Activated T-helper 17 cell treated with anti-CD3 and anti-CD28 coated beads, Interleukin-2, amount 50 U/mL, for 72 hours (primary cell): ENCODE measurements around the gene COPZ2. TPM values are rescaled to one million over a fixed set of nuclear protein-coding genes. Genes with fewer than 3 reads are reported as not detected.
A peak's percentile ranks its signal among the peaks of the same experiment; 100 is the strongest.
"Not testable (repeated sequence)": the region's sequence is repeated elsewhere in the genome, so short reads cannot be mapped to it uniquely, and the experiment has no call there.

ENCODE experiments used
- ATAC-seq: fragments of 150-1000 bp; cut with Tn5 transposase; replicated peaks from 2 replicates; pipeline ENCODE4 v1.10.0; 2021; ENCODE audit warnings: mild to moderate bottlenecking, moderate library complexity
- H3K27ac Mint-ChIP-seq: one replicate; pipeline ENCODE4 v1.8.0; 2022; ENCODE audit warnings: mixed read lengths
- H3K27me3 Mint-ChIP-seq: one replicate; pipeline ENCODE4 v1.8.0; 2022; ENCODE audit warnings: mixed read lengths
- H3K36me3 Mint-ChIP-seq: one replicate; pipeline ENCODE4 v1.8.0; 2022; ENCODE audit warnings: low read depth, mild to moderate bottlenecking, mixed read lengths
- H3K4me1 Mint-ChIP-seq: one replicate; pipeline ENCODE4 v1.8.0; 2022; ENCODE audit warnings: mixed read lengths
- H3K4me3 Mint-ChIP-seq: one replicate; pipeline ENCODE4 v1.8.0; 2022; ENCODE audit warnings: mild to moderate bottlenecking, mixed read lengths
- H3K9me3 Mint-ChIP-seq: one replicate; pipeline ENCODE4 v1.8.0; 2022; ENCODE audit warnings: mixed read lengths
- total RNA-seq, 2 donors: library from RNA; stranded (reverse); gene quantifications; one replicate each; pipeline ENCODE4 v1.2.3, GENCODE V29; 2022

The COPZ2 gene
- 1 to 10 TPM; 1.3 to 2.0 TPM for total RNA-seq

- ATAC-seq: peak; percentile 87
- Mint-ChIP-seq H3K27ac (peak within 1 kb of the TSS; percentile 66), H3K4me3 (peak within 1 kb of the TSS; percentile 84), H3K4me1 (peaks cover 5% of the 10 kb centered on the region), H3K27me3 (peaks cover 24% of the 10 kb centered on the region), H3K36me3 (no peaks in the 10 kb centered on the region), H3K9me3 (no peaks in the 10 kb centered on the region)
These were observed at the start of gene COPZ2 for GRCh38 chr17:48037036-48037837. COPZ2 (minus strand) TSS chr17:48037797; CDS start chr17:48037777, 20 bp downstream.

- no peak overlapping the region for H3K4me3 Mint-ChIP-seq
- H3K4me1 Mint-ChIP-seq: peaks cover 4% of the 10 kb centered on the region
- ATAC-seq: no peak
- H3K27ac Mint-ChIP-seq: no peak overlapping the region
- H3K27me3 Mint-ChIP-seq: no peaks in the 10 kb centered on the region
- H3K9me3 Mint-ChIP-seq: no peaks in the 10 kb centered on the region
- H3K36me3 Mint-ChIP-seq: no peaks in the 10 kb centered on the region
These were observed 47.3 kb upstream of the COPZ2 start for GRCh38 chr17:48084932-48085331.

GRCh38 chr17:48081858-48082257 is 44.3 kb upstream of the COPZ2 start:
- H3K27me3 Mint-ChIP-seq: no peaks in the 10 kb centered on the region
- H3K4me3 Mint-ChIP-seq: no peak overlapping the region
- H3K4me1 Mint-ChIP-seq: peaks cover 4% of the 10 kb centered on the region
- no peaks in the 10 kb centered on the region for H3K9me3 Mint-ChIP-seq
- H3K36me3 Mint-ChIP-seq: no peaks in the 10 kb centered on the region
- no peak overlapping the region for H3K27ac Mint-ChIP-seq
- no peak for ATAC-seq

- not testable (repeated sequence) for H3K9me3 Mint-ChIP-seq, H3K4me3 Mint-ChIP-seq, H3K27ac Mint-ChIP-seq, H3K27me3 Mint-ChIP-seq, ATAC-seq, H3K4me1 Mint-ChIP-seq
- peaks cover 47% of the 10 kb centered on the region for H3K36me3 Mint-ChIP-seq
These were observed 39.6 kb upstream of the COPZ2 start for GRCh38 chr17:48077152-48077551.

- no peaks in the 10 kb centered on the region for H3K27me3 Mint-ChIP-seq
- ATAC-seq: peak; percentile 72
- no peak overlapping the region for H3K4me3 Mint-ChIP-seq
These were observed 36.9 kb upstream of the COPZ2 start for GRCh38 chr17:48074322-48075081.

GRCh38 chr17:48073566-48074094 is 36.0 kb upstream of the COPZ2 start:
- not testable (repeated sequence) for H3K4me1 Mint-ChIP-seq, ATAC-seq, H3K27ac Mint-ChIP-seq, H3K9me3 Mint-ChIP-seq, H3K27me3 Mint-ChIP-seq, H3K4me3 Mint-ChIP-seq
- H3K36me3 Mint-ChIP-seq: peaks cover 79% of the 10 kb centered on the region

More at GRCh38 chr17:48074322-48075081, 36.9 kb upstream of the COPZ2 start:
- peaks cover 71% of the 10 kb centered on the region for H3K36me3 Mint-ChIP-seq
- no peak overlapping the region for H3K27ac Mint-ChIP-seq
- H3K9me3 Mint-ChIP-seq: no peaks in the 10 kb centered on the region
- H3K4me1 Mint-ChIP-seq: no peaks in the 10 kb centered on the region

GRCh38 chr17:48072811-48073210 is 35.2 kb upstream of the COPZ2 start:
- ATAC-seq, H3K9me3 Mint-ChIP-seq, H3K27ac Mint-ChIP-seq, H3K4me3 Mint-ChIP-seq, H3K27me3 Mint-ChIP-seq, H3K4me1 Mint-ChIP-seq: not testable (repeated sequence)
- peaks cover 88% of the 10 kb centered on the region for H3K36me3 Mint-ChIP-seq

- H3K4me1 Mint-ChIP-seq: no peaks in the 10 kb centered on the region
- no peaks in the 10 kb centered on the region for H3K9me3 Mint-ChIP-seq
- no peak for ATAC-seq
- H3K36me3 Mint-ChIP-seq: peaks cover 94% of the 10 kb centered on the region
- H3K4me3 Mint-ChIP-seq: no peak overlapping the region
- no peak overlapping the region for H3K27ac Mint-ChIP-seq
- no peaks in the 10 kb centered on the region for H3K27me3 Mint-ChIP-seq
These were observed 34.1 kb upstream of the COPZ2 start for GRCh38 chr17:48071654-48072053.

GRCh38 chr17:48070195-48070594 is 32.6 kb upstream of the COPZ2 start:
- no peaks in the 10 kb centered on the region for H3K4me1 Mint-ChIP-seq

GRCh38 chr17:48068491-48068961 is 30.9 kb upstream of the COPZ2 start:
- Mint-ChIP-seq H3K36me3 (peaks cover 94% of the 10 kb centered on the region), H3K27me3 (no peaks in the 10 kb centered on the region), H3K4me1 (no peaks in the 10 kb centered on the region), H3K27ac (no peak overlapping the region), H3K9me3 (no peaks in the 10 kb centered on the region), H3K4me3 (no peak overlapping the region)
- ATAC-seq: peak; percentile 38

More at GRCh38 chr17:48070195-48070594, 32.6 kb upstream of the COPZ2 start:
- Mint-ChIP-seq H3K27me3 (no peaks in the 10 kb centered on the region), H3K9me3 (no peaks in the 10 kb centered on the region), H3K27ac (no peak overlapping the region), H3K4me3 (no peak overlapping the region), H3K36me3 (peaks cover 94% of the 10 kb centered on the region)
- no peak for ATAC-seq

GRCh38 chr17:48067808-48068207 is 30.2 kb upstream of the COPZ2 start:
- not testable (repeated sequence) for H3K27me3 Mint-ChIP-seq, H3K9me3 Mint-ChIP-seq, H3K27ac Mint-ChIP-seq, H3K4me3 Mint-ChIP-seq, ATAC-seq, H3K4me1 Mint-ChIP-seq
- H3K36me3 Mint-ChIP-seq: peaks cover 92% of the 10 kb centered on the region

GRCh38 chr17:48067245-48067644 is 29.6 kb upstream of the COPZ2 start:
- peaks cover 92% of the 10 kb centered on the region for H3K36me3 Mint-ChIP-seq
- H3K4me1 Mint-ChIP-seq: no peaks in the 10 kb centered on the region
- H3K27me3 Mint-ChIP-seq: no peaks in the 10 kb centered on the region
- no peak for ATAC-seq
- H3K27ac Mint-ChIP-seq: no peak overlapping the region
- H3K9me3 Mint-ChIP-seq: no peaks in the 10 kb centered on the region
- H3K4me3 Mint-ChIP-seq: no peak overlapping the region

- ATAC-seq: no peak
- H3K9me3 Mint-ChIP-seq: no peaks in the 10 kb centered on the region
- peaks cover 94% of the 10 kb centered on the region for H3K36me3 Mint-ChIP-seq
- no peak overlapping the region for H3K4me3 Mint-ChIP-seq
- no peaks in the 10 kb centered on the region for H3K27me3 Mint-ChIP-seq
- no peaks in the 10 kb centered on the region for H3K4me1 Mint-ChIP-seq
- H3K27ac Mint-ChIP-seq: peak overlapping the region; percentile 15
These were observed 29.1 kb upstream of the COPZ2 start for GRCh38 chr17:48066656-48067055.

GRCh38 chr17:48066192-48066591 is 28.6 kb upstream of the COPZ2 start:
- H3K4me3 Mint-ChIP-seq: no peak overlapping the region

More at GRCh38 chr17:48066192-48066591, 28.6 kb upstream of the COPZ2 start:
- Mint-ChIP-seq H3K36me3 (peaks cover 94% of the 10 kb centered on the region), H3K27ac (peak overlapping the region; percentile 15), H3K9me3 (no peaks in the 10 kb centered on the region), H3K27me3 (no peaks in the 10 kb centered on the region), H3K4me1 (peaks cover 4% of the 10 kb centered on the region)
- no peak for ATAC-seq
